HL-60 (cell line): ENCODE results near the gene ANK3.

Experiments used
- DNase-seq, 2 experiments: peaks; one replicate each; pipeline ENCODE4 v3.0.0-alpha.2; 2010 to 2020; ENCODE audit warnings: low read depth in 1 of 2, low spot score in 1 of 2
- H3K27ac ChIP-seq: fragments of 250-450 bp; sonication (Bioruptor Pico); replicated peaks from 2 replicates; pipeline ENCODE4 v1.5.1; 2020; ENCODE audit warnings: mild to moderate bottlenecking, moderate library complexity
- H3K27me3 ChIP-seq: fragments of 250-450 bp; sonication (Bioruptor Pico); 2 replicates; pipeline ENCODE4 v1.5.1; 2021; ENCODE audit warnings: mild to moderate bottlenecking, moderate library complexity; ENCODE audit not compliant: insufficient read depth, poor library complexity, severe bottlenecking
- H3K4me3 ChIP-seq: replicated peaks from 2 replicates; pipeline ENCODE4 v1.5.1; 2011; ENCODE audit warnings: mild to moderate bottlenecking, control low read depth, low read length; ENCODE audit not compliant: insufficient read depth
- GABPA ChIP-seq: IDR thresholded peaks from 2 replicates; pipeline ENCODE4 v1.6.1; 2012; ENCODE audit warnings: low read depth
- POLR2AphosphoS5 ChIP-seq: IDR thresholded peaks from 2 replicates; pipeline ENCODE4 v1.6.1; 2012; ENCODE audit warnings: low read depth
- SPI1 ChIP-seq: IDR thresholded peaks from 2 replicates; pipeline ENCODE4 v1.6.1; 2012; ENCODE audit warnings: low read depth, mild to moderate bottlenecking, borderline replicate concordance
- TF ChIP-seq, protein P1 (sequence below): IDR thresholded peaks from 2 replicates; pipeline ENCODE4 v1.6.1; 2012; ENCODE audit warnings: low read depth; ENCODE audit not compliant: insufficient replicate concordance
- TF ChIP-seq, protein P2 (sequence below): IDR thresholded peaks from one replicate; pipeline ENCODE4 v1.5.1; 2011; ENCODE audit warnings: low read length, control low read depth, inconsistent platforms; ENCODE audit not compliant: insufficient read depth

ANK3 gene

DNA sequence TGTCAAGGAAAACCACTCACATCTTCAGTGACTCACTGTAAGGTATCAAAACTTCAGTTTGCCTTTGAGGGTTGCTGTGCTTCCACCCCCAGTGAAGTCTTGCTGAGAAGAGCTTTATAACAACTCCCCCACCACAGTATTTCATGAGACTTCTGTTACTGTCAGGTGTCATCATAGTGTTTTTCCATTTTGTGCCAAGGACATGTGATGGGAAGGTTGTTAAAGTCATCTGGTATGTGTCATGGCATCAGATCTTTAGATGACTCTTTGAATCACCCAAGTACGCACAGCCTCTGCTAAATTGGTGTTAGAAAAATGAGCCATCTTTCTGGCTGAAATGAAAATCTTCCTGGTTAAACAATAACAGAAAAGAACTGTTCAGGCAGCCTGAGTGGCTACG, 368.3 kb downstream of the ANK3 start:
- Histone ChIP-seq H3K4me3 (no peak overlapping the region), H3K27me3 (no peaks in the 10 kb centered on the region), H3K27ac (no peak overlapping the region)
- TF ChIP-seq, protein P1, sequence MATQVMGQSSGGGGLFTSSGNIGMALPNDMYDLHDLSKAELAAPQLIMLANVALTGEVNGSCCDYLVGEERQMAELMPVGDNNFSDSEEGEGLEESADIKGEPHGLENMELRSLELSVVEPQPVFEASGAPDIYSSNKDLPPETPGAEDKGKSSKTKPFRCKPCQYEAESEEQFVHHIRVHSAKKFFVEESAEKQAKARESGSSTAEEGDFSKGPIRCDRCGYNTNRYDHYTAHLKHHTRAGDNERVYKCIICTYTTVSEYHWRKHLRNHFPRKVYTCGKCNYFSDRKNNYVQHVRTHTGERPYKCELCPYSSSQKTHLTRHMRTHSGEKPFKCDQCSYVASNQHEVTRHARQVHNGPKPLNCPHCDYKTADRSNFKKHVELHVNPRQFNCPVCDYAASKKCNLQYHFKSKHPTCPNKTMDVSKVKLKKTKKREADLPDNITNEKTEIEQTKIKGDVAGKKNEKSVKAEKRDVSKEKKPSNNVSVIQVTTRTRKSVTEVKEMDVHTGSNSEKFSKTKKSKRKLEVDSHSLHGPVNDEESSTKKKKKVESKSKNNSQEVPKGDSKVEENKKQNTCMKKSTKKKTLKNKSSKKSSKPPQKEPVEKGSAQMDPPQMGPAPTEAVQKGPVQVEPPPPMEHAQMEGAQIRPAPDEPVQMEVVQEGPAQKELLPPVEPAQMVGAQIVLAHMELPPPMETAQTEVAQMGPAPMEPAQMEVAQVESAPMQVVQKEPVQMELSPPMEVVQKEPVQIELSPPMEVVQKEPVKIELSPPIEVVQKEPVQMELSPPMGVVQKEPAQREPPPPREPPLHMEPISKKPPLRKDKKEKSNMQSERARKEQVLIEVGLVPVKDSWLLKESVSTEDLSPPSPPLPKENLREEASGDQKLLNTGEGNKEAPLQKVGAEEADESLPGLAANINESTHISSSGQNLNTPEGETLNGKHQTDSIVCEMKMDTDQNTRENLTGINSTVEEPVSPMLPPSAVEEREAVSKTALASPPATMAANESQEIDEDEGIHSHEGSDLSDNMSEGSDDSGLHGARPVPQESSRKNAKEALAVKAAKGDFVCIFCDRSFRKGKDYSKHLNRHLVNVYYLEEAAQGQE, result no peak
- no peak for TF ChIP-seq POLR2AphosphoS5
- TF ChIP-seq, protein P2, sequence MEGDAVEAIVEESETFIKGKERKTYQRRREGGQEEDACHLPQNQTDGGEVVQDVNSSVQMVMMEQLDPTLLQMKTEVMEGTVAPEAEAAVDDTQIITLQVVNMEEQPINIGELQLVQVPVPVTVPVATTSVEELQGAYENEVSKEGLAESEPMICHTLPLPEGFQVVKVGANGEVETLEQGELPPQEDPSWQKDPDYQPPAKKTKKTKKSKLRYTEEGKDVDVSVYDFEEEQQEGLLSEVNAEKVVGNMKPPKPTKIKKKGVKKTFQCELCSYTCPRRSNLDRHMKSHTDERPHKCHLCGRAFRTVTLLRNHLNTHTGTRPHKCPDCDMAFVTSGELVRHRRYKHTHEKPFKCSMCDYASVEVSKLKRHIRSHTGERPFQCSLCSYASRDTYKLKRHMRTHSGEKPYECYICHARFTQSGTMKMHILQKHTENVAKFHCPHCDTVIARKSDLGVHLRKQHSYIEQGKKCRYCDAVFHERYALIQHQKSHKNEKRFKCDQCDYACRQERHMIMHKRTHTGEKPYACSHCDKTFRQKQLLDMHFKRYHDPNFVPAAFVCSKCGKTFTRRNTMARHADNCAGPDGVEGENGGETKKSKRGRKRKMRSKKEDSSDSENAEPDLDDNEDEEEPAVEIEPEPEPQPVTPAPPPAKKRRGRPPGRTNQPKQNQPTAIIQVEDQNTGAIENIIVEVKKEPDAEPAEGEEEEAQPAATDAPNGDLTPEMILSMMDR, result no peak
- no peak for TF ChIP-seq SPI1
- no peak for TF ChIP-seq GABPA
- no peak for DNase-seq

DNA sequence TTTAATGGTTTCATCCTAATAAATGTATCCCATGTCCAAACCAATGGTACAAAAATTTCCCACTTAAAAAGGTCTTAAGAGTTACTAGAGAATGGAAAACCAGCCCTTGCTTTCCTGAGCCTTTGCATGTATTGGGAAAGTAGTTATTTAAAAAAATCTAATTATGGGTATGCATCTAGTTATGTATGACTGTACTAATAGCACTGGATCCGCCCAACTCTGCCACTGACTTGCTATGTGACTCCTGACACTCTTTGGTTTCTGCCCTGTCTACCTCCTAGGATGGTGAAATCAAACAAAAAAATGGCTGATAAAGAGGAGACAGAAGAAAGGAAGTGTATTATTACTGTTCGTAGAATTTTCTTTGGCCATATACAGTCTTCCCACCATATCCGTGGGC, 372.9 kb downstream of the ANK3 start:
- no peak overlapping the region for H3K27ac ChIP-seq
- no peak for DNase-seq
- TF ChIP-seq SPI1, result no peak
- TF ChIP-seq, protein P1, result no peak
- no peak for TF ChIP-seq POLR2AphosphoS5
- no peak for TF ChIP-seq GABPA
- TF ChIP-seq, protein P2, result no peak
- no peaks in the 10 kb centered on the region for H3K27me3 ChIP-seq
- no peak overlapping the region for H3K4me3 ChIP-seq

DNA sequence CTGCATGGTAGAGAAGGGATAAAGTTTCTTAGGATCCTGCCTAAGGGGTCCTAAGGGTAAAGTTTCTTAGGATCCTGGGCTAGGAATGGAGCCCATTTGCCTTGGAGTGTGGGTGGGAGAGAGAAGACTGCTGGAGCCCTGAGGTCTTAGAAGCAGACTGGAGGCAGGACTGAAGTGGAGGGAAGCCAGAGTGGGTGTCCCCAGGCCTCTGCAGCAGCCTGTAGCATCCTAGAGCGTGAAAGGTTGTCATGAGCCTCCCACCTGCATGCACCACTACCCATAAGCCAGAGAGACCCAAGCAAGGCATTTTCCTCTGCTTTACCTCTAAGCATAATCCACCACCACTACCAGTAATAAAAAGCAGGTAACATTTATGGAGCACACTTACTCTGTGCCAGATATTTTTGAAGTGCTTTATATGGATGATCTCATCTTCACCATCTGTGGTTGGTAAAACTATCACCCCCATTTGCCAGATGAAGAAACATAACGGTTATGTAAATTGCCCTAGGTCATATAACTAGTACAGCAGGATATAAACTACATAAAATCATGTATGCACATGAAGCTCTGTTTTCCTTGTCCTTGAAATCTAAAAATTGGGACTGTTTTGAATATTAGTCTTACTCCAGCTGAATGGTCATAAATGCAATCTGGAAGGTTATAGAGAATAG, 379.8 kb downstream of the ANK3 start:
- H3K27ac ChIP-seq, result no peak overlapping the region
- TF ChIP-seq, protein P1, result no peak
- TF ChIP-seq, protein P2, result no peak
- TF ChIP-seq SPI1 (no peak), GABPA (no peak), POLR2AphosphoS5 (no peak)
- H3K27me3 ChIP-seq, result peaks cover 4% of the 10 kb centered on the region
- H3K4me3 ChIP-seq, result no peak overlapping the region
- no peak for DNase-seq
